HG03354 (cell line): Measurements from ENCODE around the gene SSPN.
"Not testable (repeated sequence)": the region's sequence is repeated elsewhere in the genome, so short reads cannot be mapped to it uniquely, and the experiment has no call there.

Experiments
- ATAC-seq: cut with Tn5 transposase; IDR thresholded peaks from one replicate; pipeline ENCODE4 v1.9.1; 2021; ENCODE audit warnings: mild to moderate bottlenecking; ENCODE audit not compliant: unreplicated experiment, poor library complexity, severe bottlenecking

SSPN gene

GRCh38 chr12:26226122-26226521, 30.7 kb downstream of the SSPN start:
- ATAC-seq: no peak

GRCh38 chr12:26226629-26227360, 31.4 kb downstream of the SSPN start:
- no peak for ATAC-seq

GRCh38 chr12:26227361-26227745, 32.0 kb downstream of the SSPN start:
- no peak for ATAC-seq

GRCh38 chr12:26229910-26230309, 34.5 kb downstream of the SSPN start:
- no peak for ATAC-seq

DNA sequence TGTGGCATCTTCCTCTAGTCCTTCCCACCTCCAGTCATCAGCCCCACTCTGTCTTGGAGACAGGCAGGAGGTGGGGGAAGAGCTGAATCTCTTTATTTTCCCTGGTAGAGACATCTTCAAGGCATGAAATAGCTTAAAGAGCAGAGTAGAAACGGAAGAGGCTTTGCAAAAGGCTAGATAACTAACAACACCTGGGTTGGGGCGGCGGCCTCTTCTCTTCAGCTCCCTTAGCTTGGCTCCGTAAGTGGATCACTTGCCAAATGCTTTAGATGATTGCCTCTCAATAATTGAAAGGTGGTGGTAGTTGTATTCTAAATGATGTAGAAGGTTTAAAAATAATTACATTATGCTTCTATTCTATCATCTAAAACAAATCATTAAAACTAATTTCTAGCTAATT, 36.1 kb downstream of the SSPN start:
- no peak for ATAC-seq

DNA sequence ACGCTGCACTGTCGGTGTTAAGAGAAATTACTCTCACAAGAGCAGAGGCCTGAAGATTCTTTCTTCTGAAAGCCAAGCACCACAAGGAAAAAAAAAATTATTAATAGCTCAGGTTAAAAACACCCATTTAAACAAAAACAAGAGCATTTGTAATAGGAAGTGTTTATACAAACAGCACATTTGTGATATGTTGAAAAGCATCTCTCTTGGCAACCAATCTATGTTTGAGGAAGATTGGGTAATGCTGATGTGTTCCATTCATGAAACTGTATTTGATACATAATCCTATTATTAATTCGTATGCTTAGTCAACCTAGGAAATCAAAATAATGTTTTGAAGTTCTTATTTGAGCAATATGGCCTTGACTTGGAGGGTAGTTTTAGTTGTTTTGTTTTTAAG, 36.5 kb downstream of the SSPN start:
- ATAC-seq: no peak

GRCh38 chr12:26233631-26234030, 38.3 kb downstream of the SSPN start:
- no peak for ATAC-seq

DNA sequence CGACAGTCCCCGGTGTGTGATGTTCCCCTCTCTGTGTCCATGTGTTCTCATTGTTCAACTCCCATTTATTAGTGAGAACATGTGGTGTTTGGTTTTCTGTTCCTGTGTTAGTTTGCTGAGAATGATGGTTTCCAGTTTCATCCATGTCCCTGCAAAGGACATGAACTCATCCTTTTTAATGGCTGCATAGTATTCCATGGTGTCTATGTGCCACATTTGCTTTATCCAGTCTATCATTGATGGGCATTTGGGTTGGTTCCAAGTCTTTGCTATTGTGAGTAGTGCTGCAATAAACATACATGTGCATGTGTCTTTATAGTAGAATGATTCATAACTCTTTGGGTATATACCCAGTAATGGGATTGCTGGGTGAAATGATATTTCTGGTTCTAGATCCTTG, 40.1 kb downstream of the SSPN start:
- not testable (repeated sequence) for ATAC-seq

- no peak for ATAC-seq
Observed at GRCh38 chr12:26238341-26239121, 43.2 kb downstream of the SSPN start.

DNA sequence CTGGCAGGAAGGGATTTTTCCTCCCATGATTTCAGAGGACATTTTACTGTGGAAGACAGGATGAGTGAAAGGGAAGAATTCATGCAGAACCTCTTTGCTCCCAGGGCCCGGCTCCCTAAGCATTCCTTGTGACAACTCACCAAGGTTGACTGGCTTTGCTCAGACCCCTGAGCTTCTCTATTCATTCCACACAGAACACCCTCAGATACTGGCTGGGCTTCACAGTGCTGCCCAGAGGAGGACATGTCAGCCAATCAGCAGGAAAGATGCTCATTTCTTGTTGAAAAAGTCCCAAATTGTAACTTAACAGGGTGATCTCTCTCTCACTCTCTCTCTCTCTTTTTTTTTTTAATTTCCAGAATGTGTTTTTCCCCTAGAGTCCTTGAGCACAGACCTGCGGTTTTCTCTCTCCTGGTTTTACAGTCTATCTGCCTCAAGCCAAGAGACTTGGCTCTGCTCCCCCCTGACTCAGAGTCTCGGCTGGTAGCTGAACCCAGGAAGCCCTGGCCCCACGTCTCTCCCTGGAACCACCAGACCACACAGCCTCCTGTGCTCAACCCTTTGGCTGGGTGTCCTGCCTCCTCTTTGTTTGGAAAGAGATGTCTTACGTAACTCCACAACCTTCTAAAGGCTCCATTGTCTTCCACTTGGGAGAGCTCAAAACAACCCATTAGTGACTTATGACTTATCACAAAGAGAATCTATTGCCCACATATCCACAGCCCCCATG, 43.9 kb downstream of the SSPN start:
- no peak for ATAC-seq

DNA sequence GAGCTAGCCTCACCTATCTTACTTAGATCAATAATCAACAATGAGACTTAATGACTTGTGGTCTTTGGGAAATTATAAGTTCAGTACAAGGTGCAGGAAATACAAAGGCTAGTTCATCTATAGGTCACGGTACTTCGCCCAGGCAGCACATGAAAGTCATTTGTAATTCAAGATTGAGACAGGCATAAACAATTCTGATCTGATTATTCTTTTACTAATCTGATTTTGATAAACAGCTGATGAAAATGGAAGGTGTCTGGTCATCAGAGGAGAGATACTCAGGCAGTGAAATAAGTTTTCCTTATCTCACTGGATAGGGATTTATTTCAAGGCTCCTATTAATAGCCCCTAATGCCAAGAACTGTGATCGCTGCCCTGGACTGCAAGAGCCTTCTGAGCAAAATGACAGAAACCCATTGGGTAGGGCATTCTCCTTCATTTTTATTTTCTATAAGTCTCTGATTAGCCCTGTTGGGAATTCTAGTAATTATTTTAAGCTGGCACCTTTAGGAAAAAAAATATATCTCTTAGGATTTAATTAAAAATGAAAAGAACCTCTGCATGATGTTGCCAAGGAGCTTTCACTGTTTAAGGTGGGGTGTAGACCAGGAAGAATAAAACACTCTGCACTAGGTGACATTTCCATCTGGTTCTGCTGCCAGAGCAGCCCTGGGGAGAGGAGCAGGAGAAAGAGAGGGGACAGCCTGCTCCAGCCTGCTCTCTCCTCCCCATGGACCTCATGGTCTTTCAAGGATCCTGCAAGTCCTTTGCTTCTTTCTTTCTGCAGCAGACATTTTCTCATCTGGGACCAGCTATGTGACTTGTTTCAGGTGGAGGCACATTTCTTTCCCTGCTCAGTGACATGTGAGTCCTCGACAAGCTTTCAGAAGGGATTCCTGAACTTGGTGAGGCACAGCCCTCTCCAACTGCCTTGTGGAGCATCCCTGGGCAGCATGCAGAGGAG, 44.8 kb downstream of the SSPN start:
- no peak for ATAC-seq

- ATAC-seq: no peak
Observed at GRCh38 chr12:26241080-26241479, 45.7 kb downstream of the SSPN start.

- ATAC-seq: no peak
Observed at GRCh38 chr12:26242683-26243082, 47.3 kb downstream of the SSPN start.

- no peak for ATAC-seq
Observed at GRCh38 chr12:26244503-26244902, 49.1 kb downstream of the SSPN start.

DNA sequence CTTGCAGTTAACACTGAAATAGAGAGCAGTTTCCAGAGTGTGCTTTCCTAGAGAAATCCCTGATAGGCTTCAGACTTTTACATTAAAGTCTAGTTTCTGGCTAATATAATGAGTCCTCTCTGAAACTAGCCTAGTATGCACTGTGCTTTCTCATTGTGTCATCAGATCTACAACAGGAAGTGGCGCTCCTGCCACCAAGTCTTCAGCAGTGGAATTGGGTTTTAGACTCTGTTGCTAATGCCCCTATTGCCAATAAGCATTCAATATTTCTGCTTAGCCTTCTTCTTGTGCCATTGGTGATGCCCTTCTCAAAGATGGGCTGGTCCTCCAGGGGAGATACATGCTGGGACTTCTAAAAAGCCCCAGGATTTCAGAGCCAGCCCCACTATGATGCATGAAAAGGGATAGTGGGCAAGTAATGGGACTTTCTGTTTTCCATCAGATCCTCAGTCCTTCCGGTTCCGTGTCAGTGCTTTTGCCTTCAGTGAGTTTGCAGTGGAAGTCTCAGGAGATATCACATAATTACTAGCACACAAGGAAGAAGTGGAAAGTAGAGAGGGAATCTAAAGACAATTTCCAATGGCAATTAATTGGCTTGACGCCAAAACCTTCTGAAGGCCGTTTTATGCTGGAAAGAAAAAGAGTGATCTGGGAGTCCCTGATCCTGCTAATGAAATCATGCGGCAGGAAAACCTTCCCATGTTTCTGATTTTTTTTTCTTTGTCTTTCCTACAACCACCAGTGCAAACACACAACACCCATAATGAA, 50.0 kb downstream of the SSPN start:
- ATAC-seq: no peak

GRCh38 chr12:26246483-26247164, 51.3 kb downstream of the SSPN start:
- ATAC-seq: no peak

GRCh38 chr12:26247873-26248272, 52.5 kb downstream of the SSPN start:
- ATAC-seq: no peak

DNA sequence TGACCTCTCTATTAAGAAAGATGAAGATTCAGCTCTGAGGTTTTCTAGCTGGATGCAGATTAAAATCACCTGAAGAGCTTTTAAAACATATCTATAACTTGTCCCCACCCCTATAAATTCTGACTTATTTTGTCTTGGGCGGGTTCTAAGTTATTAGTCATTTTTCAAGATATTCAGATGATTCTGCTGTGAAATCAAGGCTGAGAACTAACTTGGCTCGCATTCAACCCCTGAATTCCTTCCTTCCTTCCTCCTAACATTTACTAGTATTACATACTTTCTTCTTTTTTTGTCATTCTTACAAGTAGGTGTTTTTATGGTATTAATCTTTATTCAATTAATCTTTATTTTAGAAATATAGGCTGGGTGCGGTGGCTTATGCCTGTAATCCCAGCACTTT, 55.4 kb downstream of the SSPN start:
- no peak for ATAC-seq
